Ovary (tissue), 3 donors: ENCODE measurements around the gene RAB8B.

Experiments used
- POLR2A ChIP-seq: fragments of 450-650 bp; IDR thresholded peaks from one replicate; pipeline ENCODE4 v1.6.1; 2017; ENCODE audit warnings: antibody characterized with exemption, mild to moderate bottlenecking, moderate library complexity
- TF ChIP-seq, protein P1 (sequence below), 3 donors: fragments of 450-650 bp in 2 of 3; fragments of 200-600 bp in 1 of 3; IDR thresholded peaks; one replicate each; pipeline versions ENCODE4 v1.5.1 to v1.8.0; 2016 to 2022; ENCODE audit warnings: antibody characterized with exemption in 3 of 3, mild to moderate bottlenecking in 1 of 3
- donor health status: DM: no; HTN: no; CAD: no.

DNA sequence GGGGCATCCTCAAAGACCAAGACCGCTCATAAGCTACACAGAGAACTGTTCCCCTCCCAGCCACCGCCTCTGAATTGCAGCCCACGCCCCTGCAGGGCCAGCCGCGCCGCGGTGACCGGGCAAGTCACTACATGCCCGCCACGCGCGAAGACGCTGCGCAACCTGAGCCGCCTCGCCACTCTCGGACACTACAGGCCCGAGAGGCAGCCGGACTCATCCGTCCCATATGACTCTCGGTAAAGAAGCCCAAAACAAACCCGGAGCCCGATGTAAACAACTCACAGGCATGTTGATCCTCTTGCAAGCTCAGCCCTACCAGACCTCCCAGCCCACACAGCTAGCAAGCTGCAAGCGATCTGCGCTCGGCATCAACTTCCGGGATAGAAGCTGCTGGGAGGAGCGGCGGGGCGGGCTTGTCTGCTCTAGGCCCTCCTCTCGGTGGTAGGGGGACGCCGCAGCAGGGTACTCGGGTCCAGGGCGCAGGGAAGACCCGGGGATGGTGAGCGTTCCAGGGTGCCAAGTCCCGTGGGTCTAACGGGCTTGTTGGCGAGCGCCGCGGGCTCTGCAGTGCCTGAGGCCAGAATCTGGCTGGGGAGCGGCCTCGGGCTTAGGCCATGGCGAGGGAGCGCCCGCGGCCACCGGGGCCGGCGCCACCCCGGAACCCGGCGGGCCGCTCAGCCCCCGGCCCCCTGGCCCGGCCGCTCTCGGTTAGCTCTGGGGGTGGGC, 32.1 kb upstream of the RAB8B start, which contains the start of gene RPS27L:
- TF ChIP-seq, protein P1, sequence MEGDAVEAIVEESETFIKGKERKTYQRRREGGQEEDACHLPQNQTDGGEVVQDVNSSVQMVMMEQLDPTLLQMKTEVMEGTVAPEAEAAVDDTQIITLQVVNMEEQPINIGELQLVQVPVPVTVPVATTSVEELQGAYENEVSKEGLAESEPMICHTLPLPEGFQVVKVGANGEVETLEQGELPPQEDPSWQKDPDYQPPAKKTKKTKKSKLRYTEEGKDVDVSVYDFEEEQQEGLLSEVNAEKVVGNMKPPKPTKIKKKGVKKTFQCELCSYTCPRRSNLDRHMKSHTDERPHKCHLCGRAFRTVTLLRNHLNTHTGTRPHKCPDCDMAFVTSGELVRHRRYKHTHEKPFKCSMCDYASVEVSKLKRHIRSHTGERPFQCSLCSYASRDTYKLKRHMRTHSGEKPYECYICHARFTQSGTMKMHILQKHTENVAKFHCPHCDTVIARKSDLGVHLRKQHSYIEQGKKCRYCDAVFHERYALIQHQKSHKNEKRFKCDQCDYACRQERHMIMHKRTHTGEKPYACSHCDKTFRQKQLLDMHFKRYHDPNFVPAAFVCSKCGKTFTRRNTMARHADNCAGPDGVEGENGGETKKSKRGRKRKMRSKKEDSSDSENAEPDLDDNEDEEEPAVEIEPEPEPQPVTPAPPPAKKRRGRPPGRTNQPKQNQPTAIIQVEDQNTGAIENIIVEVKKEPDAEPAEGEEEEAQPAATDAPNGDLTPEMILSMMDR (IDR thresholded peaks at IDR 0.05) = peak in 1 of 3 donors; percentile 10
- TF ChIP-seq POLR2A = peak; percentile 69
